Lung (tissue), 12 donors: ENCODE results near the gene ENHO. TPM values are rescaled to one million over a fixed set of nuclear protein-coding genes. Genes with fewer than 3 reads are reported as not detected.
A peak's percentile ranks its signal among the peaks of the same experiment; 100 is the strongest.

Experiments
- ATAC-seq: fragments of 200-7000 bp; cut with Tn5 transposase; one replicate; pipeline ENCODE4 v1.9.1; 2020; ENCODE audit warnings: moderate number of reproducible peaks; ENCODE audit not compliant: insufficient read depth, low FRiP score
- DNase-seq, 3 donors: peaks; one replicate each; pipeline ENCODE4 v3.0.0-alpha.2; 2013 to 2017
- H3K27ac ChIP-seq, 2 donors: one replicate each; pipeline ENCODE4 v1.5.1; 2013; ENCODE audit warnings: mild to moderate bottlenecking in 2 of 2, moderate library complexity in 2 of 2, control low read depth in 1 of 2, inconsistent platforms in 1 of 2, low read depth in 1 of 2, low read length in 1 of 2
- H3K27me3 ChIP-seq, 3 donors: one replicate each; pipeline ENCODE4 v1.5.1; 2013; ENCODE audit warnings: low read length in 2 of 3; ENCODE audit not compliant: control insufficient read depth in 3 of 3, insufficient read depth in 3 of 3
- H3K36me3 ChIP-seq, 4 donors: one replicate each; pipeline ENCODE4 v1.5.1; 2013; ENCODE audit warnings: low read length in 4 of 4, mild to moderate bottlenecking in 1 of 4, moderate library complexity in 1 of 4; ENCODE audit not compliant: control insufficient read depth in 4 of 4, insufficient read depth in 4 of 4
- H3K4me1 ChIP-seq, 5 donors: one replicate each; pipeline ENCODE4 v1.5.1; 2013; ENCODE audit warnings: low read length in 5 of 5, mild to moderate bottlenecking in 2 of 5, moderate library complexity in 1 of 5; ENCODE audit not compliant: control insufficient read depth in 5 of 5, insufficient read depth in 5 of 5
- H3K4me3 ChIP-seq: one replicate; pipeline ENCODE4 v1.5.1; 2013; ENCODE audit warnings: mild to moderate bottlenecking, control low read depth, moderate library complexity
- H3K9ac ChIP-seq, 2 donors: one replicate each; pipeline ENCODE4 v1.5.1; 2013; ENCODE audit warnings: low read length in 2 of 2, control low read depth in 1 of 2; ENCODE audit not compliant: insufficient read depth in 1 of 2
- H3K9me3 ChIP-seq, 4 donors: one replicate each; pipeline ENCODE4 v1.5.1; 2013; ENCODE audit warnings: low read length in 3 of 4, mild to moderate bottlenecking in 1 of 4, moderate library complexity in 1 of 4; ENCODE audit not compliant: control insufficient read depth in 4 of 4, insufficient read depth in 3 of 4
- WGBS, 2 donors: extraction: QIAGEN DNeasy Blood & Tissue Kit; methylation state at CpG; one replicate each; pipeline ENCODE4 v1.1.7; 2013; 5-methylcytosine and 5-hydroxymethylcytosine counted together
- polyA plus RNA-seq, 2 donors: library from polyadenylated mRNA; stranded (reverse); fragments of 200-250 nt; gene quantifications; one replicate each; pipeline ENCODE4 v1.2.1, GENCODE V29; 2013
- total RNA-seq, 2 donors: library from RNA; depleted of rRNA in 1 of 2; stranded (reverse); fragments of >200 nt in 1 of 2; gene quantifications; one replicate each; pipeline ENCODE4 v1.2.1, GENCODE V29; 2014 to 2021
- TF ChIP-seq, protein P1 (sequence below): IDR thresholded peaks from 2 replicates; pipeline ENCODE4 v1.5.1; 2012; ENCODE audit warnings: mild to moderate bottlenecking; ENCODE audit errors: control extremely low read depth, extremely low read depth
- donor health status: control.
- donor health status: control.
- donor health status: Bipolar disorder and iron deficiency.
- donor health status: healthy.
- donor health status: DM: yes; HTN: yes; CAD: no.

ENHO gene
- total and polyA plus RNA-seq, 4 donors, result 0.29 to 1.4 (median 0.70) TPM

DNA sequence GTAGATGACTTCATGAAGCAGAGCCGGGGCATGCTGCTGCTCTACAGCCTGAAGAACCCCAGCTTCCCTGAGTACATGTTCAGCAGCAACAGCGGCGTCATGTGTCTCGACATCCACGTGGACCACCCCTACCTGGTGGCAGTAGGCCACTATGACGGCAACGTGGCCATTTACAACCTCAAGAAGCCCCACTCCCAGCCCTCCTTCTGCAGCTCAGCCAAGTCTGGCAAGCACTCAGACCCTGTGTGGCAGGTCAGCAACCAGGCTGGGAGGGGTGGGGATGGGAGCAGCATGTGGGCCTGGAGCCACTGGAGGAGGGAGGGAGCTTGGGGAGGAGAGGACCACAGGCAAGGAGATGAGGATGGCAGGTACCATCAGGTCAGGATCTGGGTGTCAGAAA lies 16.2 kb downstream of the ENHO start:
- H3K27ac ChIP-seq, result no peak overlapping the region
- no peak overlapping the region for H3K9ac ChIP-seq
- H3K4me3 ChIP-seq, result no peak overlapping the region
- no peak for ATAC-seq
- H3K9me3 ChIP-seq, result no peaks in the 10 kb centered on the region
- TF ChIP-seq, protein P1, sequence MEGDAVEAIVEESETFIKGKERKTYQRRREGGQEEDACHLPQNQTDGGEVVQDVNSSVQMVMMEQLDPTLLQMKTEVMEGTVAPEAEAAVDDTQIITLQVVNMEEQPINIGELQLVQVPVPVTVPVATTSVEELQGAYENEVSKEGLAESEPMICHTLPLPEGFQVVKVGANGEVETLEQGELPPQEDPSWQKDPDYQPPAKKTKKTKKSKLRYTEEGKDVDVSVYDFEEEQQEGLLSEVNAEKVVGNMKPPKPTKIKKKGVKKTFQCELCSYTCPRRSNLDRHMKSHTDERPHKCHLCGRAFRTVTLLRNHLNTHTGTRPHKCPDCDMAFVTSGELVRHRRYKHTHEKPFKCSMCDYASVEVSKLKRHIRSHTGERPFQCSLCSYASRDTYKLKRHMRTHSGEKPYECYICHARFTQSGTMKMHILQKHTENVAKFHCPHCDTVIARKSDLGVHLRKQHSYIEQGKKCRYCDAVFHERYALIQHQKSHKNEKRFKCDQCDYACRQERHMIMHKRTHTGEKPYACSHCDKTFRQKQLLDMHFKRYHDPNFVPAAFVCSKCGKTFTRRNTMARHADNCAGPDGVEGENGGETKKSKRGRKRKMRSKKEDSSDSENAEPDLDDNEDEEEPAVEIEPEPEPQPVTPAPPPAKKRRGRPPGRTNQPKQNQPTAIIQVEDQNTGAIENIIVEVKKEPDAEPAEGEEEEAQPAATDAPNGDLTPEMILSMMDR, result no peak
- H3K4me1 ChIP-seq, result peaks cover 0 to 26% (median 16%) of the 10 kb centered on the region in 5 donors
- WGBS, 2 donors, result 92 to 95% methylated on average over 7 of the region's 7 CpGs
- DNase-seq, result no peak
- no peaks in the 10 kb centered on the region for H3K36me3 ChIP-seq
- no peaks in the 10 kb centered on the region for H3K27me3 ChIP-seq

DNA sequence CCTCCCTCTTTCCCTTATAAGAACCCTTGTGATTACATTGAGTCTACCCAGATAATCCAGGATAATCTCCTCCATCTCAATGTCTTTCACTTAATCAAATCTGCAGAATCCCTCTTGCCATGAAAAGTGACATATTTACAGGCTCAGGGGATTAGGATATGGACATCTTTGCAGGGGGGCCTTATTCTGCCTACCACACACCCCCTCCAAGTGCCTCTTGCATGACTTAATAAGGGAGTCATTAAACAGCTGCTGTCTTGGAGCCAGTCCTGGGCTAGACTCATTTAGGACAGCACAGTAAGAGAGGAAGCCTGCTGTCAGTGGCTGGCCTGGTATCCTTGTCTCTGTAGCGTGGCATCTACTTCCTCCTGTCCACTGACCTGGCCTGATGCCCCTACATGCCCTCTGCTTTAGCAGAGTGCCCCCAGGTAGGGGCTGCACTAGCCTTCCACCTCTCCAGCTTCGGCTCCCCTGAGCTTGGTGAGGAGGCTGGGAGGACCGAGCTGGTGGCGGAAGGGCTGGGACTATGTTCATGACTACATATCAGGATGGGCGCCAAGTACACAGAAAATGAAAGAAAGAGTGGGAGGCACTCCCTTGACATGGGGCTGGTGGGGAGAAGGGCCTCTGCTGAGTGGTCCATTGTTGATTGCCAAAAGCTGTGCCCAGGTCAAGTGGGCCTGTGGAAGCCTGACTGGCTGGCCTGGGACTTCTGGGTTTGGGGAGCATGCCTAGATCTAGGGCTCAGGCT lies 17.2 kb downstream of the ENHO start:
- peaks cover 0 to 17% (median 13%) of the 10 kb centered on the region in 5 donors for H3K4me1 ChIP-seq
- no peaks in the 10 kb centered on the region for H3K9me3 ChIP-seq
- no peak overlapping the region for H3K4me3 ChIP-seq
- H3K36me3 ChIP-seq, result no peaks in the 10 kb centered on the region
- no peak for DNase-seq
- ATAC-seq, result no peak
- no peaks in the 10 kb centered on the region for H3K27me3 ChIP-seq
- TF ChIP-seq, protein P1, result no peak
- 89 to 91% methylated on average over 5 of the region's 5 CpGs for WGBS, 2 donors
- H3K9ac ChIP-seq, result no peak overlapping the region
- H3K27ac ChIP-seq, result no peak overlapping the region

DNA sequence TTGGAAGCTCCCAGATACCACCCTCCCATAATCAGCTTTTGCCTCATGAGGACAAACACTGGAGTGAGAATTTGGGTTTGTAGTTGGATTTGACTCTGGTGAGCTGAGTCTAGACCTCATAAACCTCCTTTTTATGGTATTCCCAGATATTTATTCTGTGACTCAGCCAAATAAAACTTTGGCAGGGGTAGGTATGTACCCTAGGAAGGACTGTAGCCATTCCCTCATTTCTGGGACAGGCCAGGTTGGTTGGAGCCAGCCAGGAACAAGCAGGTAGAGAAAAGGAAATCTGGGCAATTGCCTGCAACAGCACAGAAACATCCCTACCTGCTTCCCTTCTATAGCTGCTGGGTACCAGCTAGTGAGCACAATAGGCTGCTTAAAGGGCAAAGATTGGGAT lies 19.4 kb downstream of the ENHO start:
- Histone ChIP-seq H3K4me1 (peaks cover 0 to 13% (median 12%) of the 10 kb centered on the region in 5 donors), H3K9ac (no peak overlapping the region), H3K4me3 (no peak overlapping the region), H3K27ac (no peak overlapping the region), H3K9me3 (no peaks in the 10 kb centered on the region), H3K27me3 (peaks cover 0 to 4% (median 0%) of the 10 kb centered on the region in 3 donors), H3K36me3 (no peaks in the 10 kb centered on the region)
- DNase-seq (no peak), ATAC-seq (no peak)
- TF ChIP-seq, protein P1, result no peak

DNA sequence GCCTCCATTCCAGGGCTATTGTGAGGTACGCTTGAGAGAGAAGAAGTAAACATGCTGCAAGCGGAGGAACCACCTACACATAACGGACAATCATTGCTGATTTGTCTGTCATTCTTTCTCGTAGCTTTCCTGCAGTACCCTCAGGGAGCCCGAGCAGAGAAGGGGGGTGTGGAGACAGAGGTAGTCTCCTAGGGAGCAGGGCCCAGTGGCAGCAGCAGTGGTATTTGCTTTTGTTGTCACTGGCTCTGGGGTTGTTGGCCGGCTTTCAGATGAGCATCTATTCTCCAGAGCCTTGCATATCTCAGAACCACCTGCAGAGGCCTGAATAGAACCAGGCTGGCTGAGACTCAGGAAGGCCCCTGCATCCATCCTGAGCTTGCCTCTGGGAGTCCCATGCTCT lies 19.9 kb downstream of the ENHO start:
- TF ChIP-seq, protein P1, result no peak
- Histone ChIP-seq H3K4me3 (no peak overlapping the region), H3K9ac (no peak overlapping the region), H3K27ac (no peak overlapping the region), H3K27me3 (peaks cover 0 to 4% (median 0%) of the 10 kb centered on the region in 3 donors), H3K9me3 (no peaks in the 10 kb centered on the region), H3K36me3 (no peaks in the 10 kb centered on the region), H3K4me1 (peaks cover 0 to 13% (median 12%) of the 10 kb centered on the region in 5 donors)
- WGBS, 2 donors, result 65 to 71% methylated on average over 6 of the region's 6 CpGs
- ATAC-seq, result no peak
- DNase-seq, result peak in 1 of 3 donors; percentile 6
